K562 (cell line): ENCODE results near the gene TUT4. TPM values are rescaled to one million over a fixed set of nuclear protein-coding genes. Genes with fewer than 3 reads are reported as not detected.

Experiments
- CREM ChIP-seq: IDR thresholded peaks from 2 replicates; pipeline ENCODE4 v1.6.1; 2014; ENCODE audit warnings: antibody characterized with exemption, low read depth
- DDX20 ChIP-seq: fragments of 450-650 bp; IDR thresholded peaks from 2 replicates; pipeline ENCODE4 v1.6.1; 2016; ENCODE audit warnings: missing genetic modification characterization, low read depth, mild to moderate bottlenecking, missing compliant biosample characterization, moderate library complexity
- DPF2 ChIP-seq: fragments of 450-650 bp; IDR thresholded peaks from 2 replicates; pipeline ENCODE4 v1.6.1; 2016
- ZNF175 ChIP-seq: fragments of 200-800 bp; sonication (Bioruptor generic); IDR thresholded peaks from 2 replicates; pipeline ENCODE4 v1.6.1; 2016; ENCODE audit warnings: low read depth, mild to moderate bottlenecking, missing genetic modification characterization, missing compliant biosample characterization
- ZNF695 ChIP-seq: fragments of 450-650 bp; formaldehyde crosslinking; IDR thresholded peaks from 2 replicates; pipeline ENCODE4 v1.4.0; 2020; ENCODE audit warnings: mild to moderate bottlenecking, moderate library complexity
- polyA plus RNA-seq, 8 experiments: library from polyadenylated mRNA; depleted of rRNA in 4 of 8; stranded (reverse) in 5 of 8; unstranded in 3 of 8; fragments of >200 nt; fragmentation: Nextera tagmentation in 2 of 8; fragmentation: Illumina TruSeq in 1 of 8; extraction: Ambion mirVana in 2 of 8; extraction: Trizol in 1 of 8; gene quantifications; 2 replicates each; pipeline versions ENCODE4 v1.2.1 to v1.2.3, GENCODE V29; 2011 to 2014; ENCODE audit warnings: inconsistent platforms in 1 of 8, missing spikeins in 1 of 8
- total RNA-seq, 7 experiments: library from RNA; depleted of rRNA in 6 of 7; stranded (reverse); fragments of >200 nt in 6 of 7; fragmentation: Illumina TruSeq in 2 of 7; extraction: Trizol in 2 of 7; gene quantifications; 2 replicates each; pipeline versions ENCODE4 v1.2.1 to v1.2.3, GENCODE V29; 2011 to 2021; ENCODE audit warnings: low replicate concordance in 1 of 7
- TF ChIP-seq, protein P1 (sequence below), 2 experiments: fragments of 450-650 bp; IDR thresholded peaks; 2 replicates each; pipeline ENCODE4 v1.6.1; 2018; ENCODE audit warnings: mild to moderate bottlenecking in 2 of 2, low read depth in 1 of 2; ENCODE audit not compliant: partially characterized antibody in 2 of 2
- TF ChIP-seq, protein P2 (sequence below): fragments of 200-600 bp; sonication (generic); IDR thresholded peaks from one replicate; pipeline ENCODE4 v1.6.1; 2012; ENCODE audit warnings: mild to moderate bottlenecking, low read depth, low read length, inconsistent platforms
- TF ChIP-seq, protein P3 (sequence below): fragments of 450-650 bp; IDR thresholded peaks from 2 replicates; pipeline ENCODE4 v1.6.1; 2016; ENCODE audit warnings: borderline replicate concordance
- TF ChIP-seq, protein P4 (sequence below): conservative IDR thresholded peaks from 2 replicates; pipeline ENCODE4 v1.6.1; 2011; ENCODE audit warnings: low read depth, mild to moderate bottlenecking, low read length; ENCODE audit not compliant: control insufficient read depth

The TUT4 gene
- total and polyA plus RNA-seq, 9 of the 15 experiments (the other 6 are each of a cell fraction or from before 2014, with no cell fraction given) = 15.8 to 53.5 (median 36.7) TPM

DNA sequence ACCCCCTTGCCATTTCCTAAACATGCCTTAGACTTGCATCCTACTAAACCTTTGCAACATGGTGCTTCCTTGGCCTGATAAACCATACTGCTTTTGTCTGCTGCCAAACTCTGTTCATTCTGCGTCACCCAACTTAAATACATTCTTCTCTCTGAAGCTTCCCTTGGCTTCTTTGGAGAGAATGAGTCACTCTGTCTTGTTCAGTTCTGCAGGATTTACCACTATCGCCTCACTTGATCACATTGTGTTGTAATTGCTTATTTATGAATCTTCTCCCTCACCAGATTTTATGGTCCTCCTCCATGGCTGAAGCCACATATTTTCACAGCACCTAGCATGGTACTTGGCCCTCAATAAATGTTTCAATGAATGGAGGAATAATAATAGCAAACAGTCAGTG, 21.7 kb upstream of the TUT4 start (continued):
- TF ChIP-seq, protein P1, sequence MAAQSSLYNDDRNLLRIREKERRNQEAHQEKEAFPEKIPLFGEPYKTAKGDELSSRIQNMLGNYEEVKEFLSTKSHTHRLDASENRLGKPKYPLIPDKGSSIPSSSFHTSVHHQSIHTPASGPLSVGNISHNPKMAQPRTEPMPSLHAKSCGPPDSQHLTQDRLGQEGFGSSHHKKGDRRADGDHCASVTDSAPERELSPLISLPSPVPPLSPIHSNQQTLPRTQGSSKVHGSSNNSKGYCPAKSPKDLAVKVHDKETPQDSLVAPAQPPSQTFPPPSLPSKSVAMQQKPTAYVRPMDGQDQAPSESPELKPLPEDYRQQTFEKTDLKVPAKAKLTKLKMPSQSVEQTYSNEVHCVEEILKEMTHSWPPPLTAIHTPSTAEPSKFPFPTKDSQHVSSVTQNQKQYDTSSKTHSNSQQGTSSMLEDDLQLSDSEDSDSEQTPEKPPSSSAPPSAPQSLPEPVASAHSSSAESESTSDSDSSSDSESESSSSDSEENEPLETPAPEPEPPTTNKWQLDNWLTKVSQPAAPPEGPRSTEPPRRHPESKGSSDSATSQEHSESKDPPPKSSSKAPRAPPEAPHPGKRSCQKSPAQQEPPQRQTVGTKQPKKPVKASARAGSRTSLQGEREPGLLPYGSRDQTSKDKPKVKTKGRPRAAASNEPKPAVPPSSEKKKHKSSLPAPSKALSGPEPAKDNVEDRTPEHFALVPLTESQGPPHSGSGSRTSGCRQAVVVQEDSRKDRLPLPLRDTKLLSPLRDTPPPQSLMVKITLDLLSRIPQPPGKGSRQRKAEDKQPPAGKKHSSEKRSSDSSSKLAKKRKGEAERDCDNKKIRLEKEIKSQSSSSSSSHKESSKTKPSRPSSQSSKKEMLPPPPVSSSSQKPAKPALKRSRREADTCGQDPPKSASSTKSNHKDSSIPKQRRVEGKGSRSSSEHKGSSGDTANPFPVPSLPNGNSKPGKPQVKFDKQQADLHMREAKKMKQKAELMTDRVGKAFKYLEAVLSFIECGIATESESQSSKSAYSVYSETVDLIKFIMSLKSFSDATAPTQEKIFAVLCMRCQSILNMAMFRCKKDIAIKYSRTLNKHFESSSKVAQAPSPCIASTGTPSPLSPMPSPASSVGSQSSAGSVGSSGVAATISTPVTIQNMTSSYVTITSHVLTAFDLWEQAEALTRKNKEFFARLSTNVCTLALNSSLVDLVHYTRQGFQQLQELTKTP (IDR thresholded peaks at IDR 0.05; ENCODE audit: low read depth in 1 of 2, partially characterized antibody in 2 of 2) = no peak
- TF ChIP-seq, protein P2, sequence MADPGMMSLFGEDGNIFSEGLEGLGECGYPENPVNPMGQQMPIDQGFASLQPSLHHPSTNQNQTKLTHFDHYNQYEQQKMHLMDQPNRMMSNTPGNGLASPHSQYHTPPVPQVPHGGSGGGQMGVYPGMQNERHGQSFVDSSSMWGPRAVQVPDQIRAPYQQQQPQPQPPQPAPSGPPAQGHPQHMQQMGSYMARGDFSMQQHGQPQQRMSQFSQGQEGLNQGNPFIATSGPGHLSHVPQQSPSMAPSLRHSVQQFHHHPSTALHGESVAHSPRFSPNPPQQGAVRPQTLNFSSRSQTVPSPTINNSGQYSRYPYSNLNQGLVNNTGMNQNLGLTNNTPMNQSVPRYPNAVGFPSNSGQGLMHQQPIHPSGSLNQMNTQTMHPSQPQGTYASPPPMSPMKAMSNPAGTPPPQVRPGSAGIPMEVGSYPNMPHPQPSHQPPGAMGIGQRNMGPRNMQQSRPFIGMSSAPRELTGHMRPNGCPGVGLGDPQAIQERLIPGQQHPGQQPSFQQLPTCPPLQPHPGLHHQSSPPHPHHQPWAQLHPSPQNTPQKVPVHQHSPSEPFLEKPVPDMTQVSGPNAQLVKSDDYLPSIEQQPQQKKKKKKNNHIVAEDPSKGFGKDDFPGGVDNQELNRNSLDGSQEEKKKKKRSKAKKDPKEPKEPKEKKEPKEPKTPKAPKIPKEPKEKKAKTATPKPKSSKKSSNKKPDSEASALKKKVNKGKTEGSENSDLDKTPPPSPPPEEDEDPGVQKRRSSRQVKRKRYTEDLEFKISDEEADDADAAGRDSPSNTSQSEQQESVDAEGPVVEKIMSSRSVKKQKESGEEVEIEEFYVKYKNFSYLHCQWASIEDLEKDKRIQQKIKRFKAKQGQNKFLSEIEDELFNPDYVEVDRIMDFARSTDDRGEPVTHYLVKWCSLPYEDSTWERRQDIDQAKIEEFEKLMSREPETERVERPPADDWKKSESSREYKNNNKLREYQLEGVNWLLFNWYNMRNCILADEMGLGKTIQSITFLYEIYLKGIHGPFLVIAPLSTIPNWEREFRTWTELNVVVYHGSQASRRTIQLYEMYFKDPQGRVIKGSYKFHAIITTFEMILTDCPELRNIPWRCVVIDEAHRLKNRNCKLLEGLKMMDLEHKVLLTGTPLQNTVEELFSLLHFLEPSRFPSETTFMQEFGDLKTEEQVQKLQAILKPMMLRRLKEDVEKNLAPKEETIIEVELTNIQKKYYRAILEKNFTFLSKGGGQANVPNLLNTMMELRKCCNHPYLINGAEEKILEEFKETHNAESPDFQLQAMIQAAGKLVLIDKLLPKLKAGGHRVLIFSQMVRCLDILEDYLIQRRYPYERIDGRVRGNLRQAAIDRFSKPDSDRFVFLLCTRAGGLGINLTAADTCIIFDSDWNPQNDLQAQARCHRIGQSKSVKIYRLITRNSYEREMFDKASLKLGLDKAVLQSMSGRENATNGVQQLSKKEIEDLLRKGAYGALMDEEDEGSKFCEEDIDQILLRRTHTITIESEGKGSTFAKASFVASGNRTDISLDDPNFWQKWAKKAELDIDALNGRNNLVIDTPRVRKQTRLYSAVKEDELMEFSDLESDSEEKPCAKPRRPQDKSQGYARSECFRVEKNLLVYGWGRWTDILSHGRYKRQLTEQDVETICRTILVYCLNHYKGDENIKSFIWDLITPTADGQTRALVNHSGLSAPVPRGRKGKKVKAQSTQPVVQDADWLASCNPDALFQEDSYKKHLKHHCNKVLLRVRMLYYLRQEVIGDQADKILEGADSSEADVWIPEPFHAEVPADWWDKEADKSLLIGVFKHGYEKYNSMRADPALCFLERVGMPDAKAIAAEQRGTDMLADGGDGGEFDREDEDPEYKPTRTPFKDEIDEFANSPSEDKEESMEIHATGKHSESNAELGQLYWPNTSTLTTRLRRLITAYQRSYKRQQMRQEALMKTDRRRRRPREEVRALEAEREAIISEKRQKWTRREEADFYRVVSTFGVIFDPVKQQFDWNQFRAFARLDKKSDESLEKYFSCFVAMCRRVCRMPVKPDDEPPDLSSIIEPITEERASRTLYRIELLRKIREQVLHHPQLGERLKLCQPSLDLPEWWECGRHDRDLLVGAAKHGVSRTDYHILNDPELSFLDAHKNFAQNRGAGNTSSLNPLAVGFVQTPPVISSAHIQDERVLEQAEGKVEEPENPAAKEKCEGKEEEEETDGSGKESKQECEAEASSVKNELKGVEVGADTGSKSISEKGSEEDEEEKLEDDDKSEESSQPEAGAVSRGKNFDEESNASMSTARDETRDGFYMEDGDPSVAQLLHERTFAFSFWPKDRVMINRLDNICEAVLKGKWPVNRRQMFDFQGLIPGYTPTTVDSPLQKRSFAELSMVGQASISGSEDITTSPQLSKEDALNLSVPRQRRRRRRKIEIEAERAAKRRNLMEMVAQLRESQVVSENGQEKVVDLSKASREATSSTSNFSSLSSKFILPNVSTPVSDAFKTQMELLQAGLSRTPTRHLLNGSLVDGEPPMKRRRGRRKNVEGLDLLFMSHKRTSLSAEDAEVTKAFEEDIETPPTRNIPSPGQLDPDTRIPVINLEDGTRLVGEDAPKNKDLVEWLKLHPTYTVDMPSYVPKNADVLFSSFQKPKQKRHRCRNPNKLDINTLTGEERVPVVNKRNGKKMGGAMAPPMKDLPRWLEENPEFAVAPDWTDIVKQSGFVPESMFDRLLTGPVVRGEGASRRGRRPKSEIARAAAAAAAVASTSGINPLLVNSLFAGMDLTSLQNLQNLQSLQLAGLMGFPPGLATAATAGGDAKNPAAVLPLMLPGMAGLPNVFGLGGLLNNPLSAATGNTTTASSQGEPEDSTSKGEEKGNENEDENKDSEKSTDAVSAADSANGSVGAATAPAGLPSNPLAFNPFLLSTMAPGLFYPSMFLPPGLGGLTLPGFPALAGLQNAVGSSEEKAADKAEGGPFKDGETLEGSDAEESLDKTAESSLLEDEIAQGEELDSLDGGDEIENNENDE = no peak
- TF ChIP-seq ZNF695 (CRISPR knock-in tag) = no peak
- TF ChIP-seq DDX20 (tag) = no peak
- TF ChIP-seq, protein P3, sequence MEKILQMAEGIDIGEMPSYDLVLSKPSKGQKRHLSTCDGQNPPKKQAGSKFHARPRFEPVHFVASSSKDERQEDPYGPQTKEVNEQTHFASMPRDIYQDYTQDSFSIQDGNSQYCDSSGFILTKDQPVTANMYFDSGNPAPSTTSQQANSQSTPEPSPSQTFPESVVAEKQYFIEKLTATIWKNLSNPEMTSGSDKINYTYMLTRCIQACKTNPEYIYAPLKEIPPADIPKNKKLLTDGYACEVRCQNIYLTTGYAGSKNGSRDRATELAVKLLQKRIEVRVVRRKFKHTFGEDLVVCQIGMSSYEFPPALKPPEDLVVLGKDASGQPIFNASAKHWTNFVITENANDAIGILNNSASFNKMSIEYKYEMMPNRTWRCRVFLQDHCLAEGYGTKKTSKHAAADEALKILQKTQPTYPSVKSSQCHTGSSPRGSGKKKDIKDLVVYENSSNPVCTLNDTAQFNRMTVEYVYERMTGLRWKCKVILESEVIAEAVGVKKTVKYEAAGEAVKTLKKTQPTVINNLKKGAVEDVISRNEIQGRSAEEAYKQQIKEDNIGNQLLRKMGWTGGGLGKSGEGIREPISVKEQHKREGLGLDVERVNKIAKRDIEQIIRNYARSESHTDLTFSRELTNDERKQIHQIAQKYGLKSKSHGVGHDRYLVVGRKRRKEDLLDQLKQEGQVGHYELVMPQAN = no peak
- 0 out of 2 replicates have a peak, but pooled peaks have one; percentile 18 for TF ChIP-seq CREM
- TF ChIP-seq ZNF175 = no peak
- TF ChIP-seq DPF2 = peak; percentile 61
- TF ChIP-seq, protein P4, sequence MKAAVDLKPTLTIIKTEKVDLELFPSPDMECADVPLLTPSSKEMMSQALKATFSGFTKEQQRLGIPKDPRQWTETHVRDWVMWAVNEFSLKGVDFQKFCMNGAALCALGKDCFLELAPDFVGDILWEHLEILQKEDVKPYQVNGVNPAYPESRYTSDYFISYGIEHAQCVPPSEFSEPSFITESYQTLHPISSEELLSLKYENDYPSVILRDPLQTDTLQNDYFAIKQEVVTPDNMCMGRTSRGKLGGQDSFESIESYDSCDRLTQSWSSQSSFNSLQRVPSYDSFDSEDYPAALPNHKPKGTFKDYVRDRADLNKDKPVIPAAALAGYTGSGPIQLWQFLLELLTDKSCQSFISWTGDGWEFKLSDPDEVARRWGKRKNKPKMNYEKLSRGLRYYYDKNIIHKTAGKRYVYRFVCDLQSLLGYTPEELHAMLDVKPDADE = no peak
